Ovary (tissue), 9 donors: ENCODE results near the gene BABAM2. TPM values are rescaled to one million over a fixed set of nuclear protein-coding genes. Genes with fewer than 3 reads are reported as not detected.

Experiments
- DNase-seq, 5 donors: peaks; one replicate each; pipeline ENCODE4 v3.0.0-alpha.2; 2019 to 2020
- H3K27ac ChIP-seq, 2 donors: fragments of 200-600 bp; one replicate each; pipeline versions ENCODE4 v1.5.1 to v1.8.0; 2019 to 2022
- H3K27me3 ChIP-seq: fragments of 200-600 bp; one replicate; pipeline ENCODE4 v1.8.0; 2022
- H3K36me3 ChIP-seq: fragments of 200-600 bp; sonication (generic); one replicate; pipeline ENCODE4 v1.5.1; 2019
- H3K4me1 ChIP-seq: one replicate; pipeline ENCODE4 v1.8.1; 2013; ENCODE audit warnings: mild to moderate bottlenecking, moderate library complexity; ENCODE audit not compliant: insufficient read depth
- H3K4me3 ChIP-seq: fragments of 200-600 bp; sonication (generic); one replicate; pipeline ENCODE4 v1.5.1; 2017
- H3K9me3 ChIP-seq, 2 donors: fragments of 200-600 bp in 1 of 2; sonication (generic) in 1 of 2; one replicate each; pipeline versions ENCODE4 v1.5.1 to v1.8.1; 2013 to 2019; ENCODE audit warnings: mild to moderate bottlenecking in 1 of 2, moderate library complexity in 1 of 2
- EP300 ChIP-seq: sonication (generic); formaldehyde crosslinking; IDR thresholded peaks from one replicate; pipeline ENCODE4 v1.6.1; 2017; ENCODE audit warnings: antibody characterized with exemption
- POLR2A ChIP-seq: fragments of 450-650 bp; IDR thresholded peaks from one replicate; pipeline ENCODE4 v1.6.1; 2017; ENCODE audit warnings: antibody characterized with exemption, mild to moderate bottlenecking, moderate library complexity
- WGBS, 3 donors: extraction: QIAGEN DNeasy Blood & Tissue Kit in 1 of 3; methylation state at CpG; one replicate each; pipeline versions ENCODE4 v1.1.5 to v1.1.7; 2013 to 2017; 5-methylcytosine and 5-hydroxymethylcytosine counted together
- intact Hi-C, 4 donors: fragments of 100-400 bp; cut with DNase I; formaldehyde crosslinking; loops; one replicate each; pipeline versions ENCODE4 v1.11.0 to v1.15.1; 2022 to 2023
- polyA plus RNA-seq, 2 donors: library from polyadenylated mRNA; stranded (reverse); fragments of 200-250 nt in 1 of 2; fragments of 350-450 nt in 1 of 2; fragmentation: Illumina TruSeq in 1 of 2; extraction: RNeasy Lipid Tissue Mini Kit (QIAGEN cat#74804) in 1 of 2; gene quantifications; one replicate each; pipeline ENCODE4 v1.2.3, GENCODE V29; 2013 to 2014
- total RNA-seq, 7 donors: library from RNA; depleted of rRNA in 2 of 7; stranded (reverse); fragments of >200 nt in 2 of 7; fragmentation: NEBNext Ultra II Directional in 3 of 7; extraction: Animal tissue kit (Norgen Biotek cat#: 25700) in 3 of 7; gene quantifications; one replicate each; pipeline versions ENCODE4 v1.1.0 to v1.2.4, GENCODE V29; 2016 to 2023
- TF ChIP-seq, protein P1 (sequence below), 3 donors: fragments of 450-650 bp in 2 of 3; fragments of 200-600 bp in 1 of 3; IDR thresholded peaks; one replicate each; pipeline versions ENCODE4 v1.5.1 to v1.8.0; 2016 to 2022; ENCODE audit warnings: antibody characterized with exemption in 3 of 3, mild to moderate bottlenecking in 1 of 3
- donor health status: DM: no; HTN: no; CAD: no; lungs with moderate emphysema.
- donor health status: DM: no; HTN: no; CAD: no.
- donor health status: Bipolar disorder and iron deficiency.
- donor health status: DM: yes; HTN: yes; CAD: no.
- donor health status: DM: no; HTN: no; CAD: no.
- donor health status: DM: yes; HTN: yes; CAD: no.

The BABAM2 gene
- total and polyA plus RNA-seq, 9 donors = 22.0 to 96.7 (median 46.8) TPM

DNA sequence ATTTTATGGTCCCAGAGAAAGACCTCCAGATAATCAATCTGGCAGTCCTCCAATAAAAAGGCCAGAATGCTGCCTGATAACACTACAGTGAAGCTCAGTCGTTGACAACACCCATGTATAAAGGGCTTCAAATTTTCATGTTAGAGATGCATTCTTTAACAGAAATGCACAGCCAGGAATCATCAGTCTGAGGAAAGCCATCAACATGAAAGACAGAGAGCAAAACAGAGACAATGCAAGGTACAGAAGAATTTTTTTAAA, 13.8 kb downstream of the BABAM2 start:
- no peaks in the 10 kb centered on the region for H3K27me3 ChIP-seq
- H3K4me3 ChIP-seq = no peak overlapping the region
- 71 to 85% (median 77%) methylated on average over 1 of the region's 1 CpG for WGBS, 3 donors
- H3K36me3 ChIP-seq = no peaks in the 10 kb centered on the region
- DNase-seq = no peak
- H3K27ac ChIP-seq = no peak overlapping the region
- intact Hi-C loops = no loop called here
- TF ChIP-seq, protein P1, sequence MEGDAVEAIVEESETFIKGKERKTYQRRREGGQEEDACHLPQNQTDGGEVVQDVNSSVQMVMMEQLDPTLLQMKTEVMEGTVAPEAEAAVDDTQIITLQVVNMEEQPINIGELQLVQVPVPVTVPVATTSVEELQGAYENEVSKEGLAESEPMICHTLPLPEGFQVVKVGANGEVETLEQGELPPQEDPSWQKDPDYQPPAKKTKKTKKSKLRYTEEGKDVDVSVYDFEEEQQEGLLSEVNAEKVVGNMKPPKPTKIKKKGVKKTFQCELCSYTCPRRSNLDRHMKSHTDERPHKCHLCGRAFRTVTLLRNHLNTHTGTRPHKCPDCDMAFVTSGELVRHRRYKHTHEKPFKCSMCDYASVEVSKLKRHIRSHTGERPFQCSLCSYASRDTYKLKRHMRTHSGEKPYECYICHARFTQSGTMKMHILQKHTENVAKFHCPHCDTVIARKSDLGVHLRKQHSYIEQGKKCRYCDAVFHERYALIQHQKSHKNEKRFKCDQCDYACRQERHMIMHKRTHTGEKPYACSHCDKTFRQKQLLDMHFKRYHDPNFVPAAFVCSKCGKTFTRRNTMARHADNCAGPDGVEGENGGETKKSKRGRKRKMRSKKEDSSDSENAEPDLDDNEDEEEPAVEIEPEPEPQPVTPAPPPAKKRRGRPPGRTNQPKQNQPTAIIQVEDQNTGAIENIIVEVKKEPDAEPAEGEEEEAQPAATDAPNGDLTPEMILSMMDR (IDR thresholded peaks at IDR 0.05) = no peak
- no peak for TF ChIP-seq POLR2A
- no peaks in the 10 kb centered on the region for H3K9me3 ChIP-seq
- peaks cover 2% of the 10 kb centered on the region for H3K4me1 ChIP-seq

DNA sequence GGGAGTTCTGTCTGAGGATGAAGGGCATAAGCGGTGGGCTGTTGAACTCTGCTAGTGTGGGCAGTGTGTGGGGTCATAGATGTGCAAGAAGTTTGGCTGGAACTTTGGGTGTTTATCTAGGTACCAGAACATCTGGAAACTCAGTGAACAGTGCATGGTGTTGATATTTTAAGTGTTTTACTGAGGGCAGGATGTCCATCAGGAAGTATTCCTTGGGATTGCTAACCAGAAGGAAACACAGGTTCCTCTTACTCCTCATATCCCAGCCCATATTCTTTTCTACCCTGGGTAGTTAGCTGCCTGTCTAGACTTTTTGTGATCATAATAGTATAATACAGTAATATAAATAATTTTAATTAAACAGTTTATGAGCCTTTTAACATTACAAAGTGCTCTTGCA, 15.5 kb downstream of the BABAM2 start:
- Histone ChIP-seq H3K9me3 (no peaks in the 10 kb centered on the region), H3K4me3 (no peak overlapping the region), H3K27me3 (no peaks in the 10 kb centered on the region), H3K27ac (no peak overlapping the region), H3K4me1 (peaks cover 2% of the 10 kb centered on the region), H3K36me3 (no peaks in the 10 kb centered on the region)
- WGBS, 3 donors = 38 to 80% (median 64%) methylated on average over 1 of the region's 1 CpG
- no peak for DNase-seq
- intact Hi-C loops = no loop called here
- no peak for TF ChIP-seq POLR2A
- TF ChIP-seq, protein P1 (IDR thresholded peaks at IDR 0.05) = no peak
- TF ChIP-seq EP300 = no peak

DNA sequence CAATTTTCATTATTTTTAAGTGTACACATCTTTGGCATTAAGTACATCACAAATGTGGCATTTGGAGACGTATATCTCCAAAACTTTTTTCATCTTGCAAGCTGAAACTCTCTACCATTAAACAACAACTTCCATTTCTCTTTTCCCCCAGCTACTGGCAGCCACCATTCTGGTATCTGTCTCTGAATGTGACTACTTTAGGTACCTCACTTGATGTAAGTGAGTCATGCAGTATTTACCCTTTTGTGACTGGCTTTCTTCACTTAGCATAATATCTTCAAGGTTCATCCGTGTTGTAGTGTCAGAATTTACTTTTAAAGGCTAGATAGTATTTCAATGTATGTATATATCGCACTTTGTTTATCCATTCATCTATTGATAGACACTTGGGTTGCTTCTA, 17.0 kb downstream of the BABAM2 start:
- TF ChIP-seq, protein P1 (IDR thresholded peaks at IDR 0.05) = no peak
- TF ChIP-seq EP300 = no peak
- no peak for TF ChIP-seq POLR2A
- H3K27ac ChIP-seq = no peak overlapping the region

DNA sequence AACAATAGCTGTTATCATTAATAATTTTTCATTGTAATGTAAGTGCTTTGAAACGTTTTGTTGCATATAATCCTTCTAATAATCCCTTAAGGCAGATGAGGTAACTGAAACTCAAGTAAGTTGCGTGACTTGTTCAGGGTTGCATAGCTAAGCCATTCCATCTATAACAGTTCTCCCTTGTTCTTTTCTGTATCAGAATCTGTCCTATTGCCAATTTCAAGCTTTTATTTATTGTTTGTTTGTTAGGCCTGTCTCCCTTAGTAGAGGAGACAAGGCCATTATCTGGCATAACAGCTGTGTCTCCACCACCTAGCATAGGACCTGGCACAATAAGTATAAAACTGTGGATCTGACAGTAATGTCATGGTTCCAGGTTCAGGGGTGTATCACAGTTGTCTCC, 19.4 kb downstream of the BABAM2 start:
- 82 to 89% (median 85%) methylated on average over 2 of the region's 2 CpGs for WGBS, 3 donors
- H3K9me3 ChIP-seq = no peaks in the 10 kb centered on the region
- no peaks in the 10 kb centered on the region for H3K36me3 ChIP-seq
- intact Hi-C loops = no loop called here
- no peak overlapping the region for H3K27ac ChIP-seq
- H3K4me1 ChIP-seq = peaks cover 5% of the 10 kb centered on the region
- TF ChIP-seq, protein P1 (IDR thresholded peaks at IDR 0.05) = no peak
- TF ChIP-seq POLR2A (no peak), EP300 (no peak)
- no peaks in the 10 kb centered on the region for H3K27me3 ChIP-seq
- DNase-seq = no peak
- no peak overlapping the region for H3K4me3 ChIP-seq

More for the DNA sequence above, 17.0 kb downstream of the BABAM2 start:
- Histone ChIP-seq H3K4me3 (no peak overlapping the region), H3K4me1 (peaks cover 2% of the 10 kb centered on the region), H3K27me3 (no peaks in the 10 kb centered on the region), H3K36me3 (no peaks in the 10 kb centered on the region), H3K9me3 (no peaks in the 10 kb centered on the region)
- DNase-seq = no peak
- WGBS, 3 donors = 59 to 63% (median 62%) methylated on average over 3 of the region's 3 CpGs
- intact Hi-C loops = no loop called here
